ENCODE data around the gene SNRNP70.
A peak's percentile ranks its signal among the peaks of the same experiment; 100 is the strongest.

SNRNP70 gene

GRCh38 chr19:49107625-49108459, 22.6 kb downstream of the SNRNP70 start:
- TF ChIP-seq, protein P1, sequence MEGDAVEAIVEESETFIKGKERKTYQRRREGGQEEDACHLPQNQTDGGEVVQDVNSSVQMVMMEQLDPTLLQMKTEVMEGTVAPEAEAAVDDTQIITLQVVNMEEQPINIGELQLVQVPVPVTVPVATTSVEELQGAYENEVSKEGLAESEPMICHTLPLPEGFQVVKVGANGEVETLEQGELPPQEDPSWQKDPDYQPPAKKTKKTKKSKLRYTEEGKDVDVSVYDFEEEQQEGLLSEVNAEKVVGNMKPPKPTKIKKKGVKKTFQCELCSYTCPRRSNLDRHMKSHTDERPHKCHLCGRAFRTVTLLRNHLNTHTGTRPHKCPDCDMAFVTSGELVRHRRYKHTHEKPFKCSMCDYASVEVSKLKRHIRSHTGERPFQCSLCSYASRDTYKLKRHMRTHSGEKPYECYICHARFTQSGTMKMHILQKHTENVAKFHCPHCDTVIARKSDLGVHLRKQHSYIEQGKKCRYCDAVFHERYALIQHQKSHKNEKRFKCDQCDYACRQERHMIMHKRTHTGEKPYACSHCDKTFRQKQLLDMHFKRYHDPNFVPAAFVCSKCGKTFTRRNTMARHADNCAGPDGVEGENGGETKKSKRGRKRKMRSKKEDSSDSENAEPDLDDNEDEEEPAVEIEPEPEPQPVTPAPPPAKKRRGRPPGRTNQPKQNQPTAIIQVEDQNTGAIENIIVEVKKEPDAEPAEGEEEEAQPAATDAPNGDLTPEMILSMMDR (IDR thresholded peaks at IDR 0.05; ENCODE audit: insufficient read depth, low read depth, low read length, missing control alignments) = no peak
- no peak overlapping the region for H3K4me3 ChIP-seq (ENCODE audit: low read length)
- no peak for DNase-seq (ENCODE audit: low read depth)

DNA sequence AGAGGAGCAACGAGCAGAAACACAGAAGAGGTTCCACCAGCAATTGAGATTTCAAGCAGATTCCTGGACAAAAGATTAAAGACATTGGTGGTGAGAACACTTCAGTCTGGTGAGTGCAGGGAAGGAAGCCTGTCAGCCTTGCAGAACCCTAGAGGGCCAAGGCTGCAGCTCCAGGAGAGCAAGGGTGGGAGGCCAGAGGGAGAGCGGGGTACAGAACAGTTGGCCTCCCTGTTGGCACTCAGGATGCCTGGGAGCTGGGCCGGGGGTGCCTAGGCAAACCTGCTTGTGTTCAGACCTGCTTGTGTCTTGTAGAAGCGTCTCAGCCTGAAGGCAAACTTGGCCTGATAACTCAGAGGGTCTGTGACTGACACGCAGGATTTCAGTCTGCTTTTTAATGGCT, 23.8 kb downstream of the SNRNP70 start:
- H3K4me3 ChIP-seq (ENCODE audit: low read length) = no peak overlapping the region
- DNase-seq (ENCODE audit: low read depth) = no peak
- TF ChIP-seq, protein P1 (IDR thresholded peaks at IDR 0.05; ENCODE audit: insufficient read depth, low read depth, low read length, missing control alignments) = no peak

GRCh38 chr19:49109569-49110233, 24.4 kb downstream of the SNRNP70 start:
- TF ChIP-seq, protein P1 (IDR thresholded peaks at IDR 0.05; ENCODE audit: insufficient read depth, low read depth, low read length, missing control alignments) = no peak

DNA sequence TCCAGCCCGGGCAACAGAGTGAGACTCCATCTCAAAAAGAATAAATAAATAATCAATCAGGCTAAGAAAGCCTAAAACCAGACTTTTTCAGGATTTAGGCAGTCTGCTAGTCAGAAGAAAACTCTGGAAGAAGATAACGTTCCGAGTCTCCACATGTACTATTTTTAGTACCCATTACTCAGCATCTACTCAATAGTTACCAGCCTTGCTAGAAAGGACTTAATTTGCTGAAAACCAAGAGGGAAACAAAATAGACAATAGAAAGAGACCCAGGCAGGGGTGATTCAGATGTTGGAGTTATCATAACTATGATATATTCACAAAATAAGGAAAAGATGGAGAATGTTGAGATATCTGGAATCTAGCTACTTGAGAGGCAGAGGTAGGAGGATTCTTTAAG, 25.3 kb downstream of the SNRNP70 start:
- TF ChIP-seq, protein P1 (IDR thresholded peaks at IDR 0.05; ENCODE audit: insufficient read depth, low read depth, low read length, missing control alignments) = no peak
- no peak for DNase-seq (ENCODE audit: low read depth)
- no peak overlapping the region for H3K4me3 ChIP-seq (ENCODE audit: low read length)

More at GRCh38 chr19:49109569-49110233, 24.4 kb downstream of the SNRNP70 start:
- no peak for DNase-seq (ENCODE audit: low read depth)
- no peak overlapping the region for H3K4me3 ChIP-seq (ENCODE audit: low read length)

GRCh38 chr19:49111218-49111998, 26.2 kb downstream of the SNRNP70 start:
- no peak overlapping the region for H3K4me3 ChIP-seq (ENCODE audit: low read length)
- TF ChIP-seq, protein P1 (IDR thresholded peaks at IDR 0.05; ENCODE audit: insufficient read depth, low read depth, low read length, missing control alignments) = no peak
- DNase-seq (ENCODE audit: low read depth) = no peak

DNA sequence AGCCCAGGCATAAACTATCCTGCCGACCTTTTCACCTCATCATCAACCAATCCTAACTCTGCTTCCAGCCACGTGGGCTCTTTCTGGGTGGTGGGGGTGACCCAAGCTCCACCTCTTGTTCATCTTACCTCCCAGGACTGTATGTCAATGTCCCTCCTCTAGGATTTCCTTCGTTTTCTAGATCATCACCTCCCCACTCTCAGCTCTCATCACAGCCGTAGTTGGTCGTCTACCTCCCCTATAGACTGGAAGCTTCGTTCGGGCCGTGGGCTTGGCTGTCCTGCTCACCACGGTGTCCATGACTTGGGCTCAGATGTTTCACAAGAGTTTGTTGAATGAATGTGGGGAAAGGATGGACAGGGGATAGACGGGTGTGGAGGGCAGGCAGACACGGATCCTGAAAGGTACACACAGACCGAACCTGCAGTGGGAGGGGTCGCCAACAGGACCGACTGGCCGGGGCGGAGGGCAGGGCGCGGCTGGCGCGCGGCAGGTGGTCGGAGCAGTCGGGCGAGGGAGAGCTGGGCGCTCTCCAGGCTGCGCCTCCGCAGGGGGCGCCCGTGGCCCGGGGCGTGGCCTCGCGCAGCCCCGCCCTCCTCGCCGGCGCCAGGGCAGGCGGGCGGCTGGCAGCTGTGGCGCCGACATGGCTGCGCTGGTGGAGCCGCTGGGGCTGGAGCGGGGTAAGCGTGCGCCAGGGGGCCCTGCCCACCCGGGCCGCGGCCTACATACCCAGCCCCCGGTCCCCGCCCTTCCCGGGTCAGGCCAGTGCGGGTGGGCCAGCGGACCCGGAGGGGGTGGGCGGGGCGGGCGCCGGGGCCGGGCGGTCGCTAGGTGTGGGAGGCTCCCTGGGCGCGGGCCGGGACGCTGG, 28.7 kb downstream of the SNRNP70 start, which contains the start of gene LIN7B:
Gene LIN7B (plus strand): TSS at position 609 of the 868 bp plus-strand sequence. CDS start 35 bp downstream, at position 644.
- peak; percentile 72 for DNase-seq (ENCODE audit: low read depth)
- TF ChIP-seq, protein P1 (IDR thresholded peaks at IDR 0.05; ENCODE audit: insufficient read depth, low read depth, low read length, missing control alignments) = no peak
- peak within 1 kb of the TSS; percentile 64 for H3K4me3 ChIP-seq (ENCODE audit: low read length)

Data from epithelial cell of esophagus (primary cell).